GM23338 (cell line): ENCODE measurements around the gene STRN3. TPM values are rescaled to one million over a fixed set of nuclear protein-coding genes. Genes with fewer than 3 reads are reported as not detected.

ENCODE experiments used
- ATAC-seq: fragments of 200-7000 bp; cut with Tn5 transposase; 3 replicates; pipeline ENCODE4 v1.9.1; 2020
- DNase-seq: peaks from one replicate; pipeline ENCODE4 v3.0.0-alpha.2; 2015; ENCODE audit warnings: low spot score
- H2AFZ ChIP-seq: fragments of 200-600 bp; sonication (generic); 2 replicates; pipeline ENCODE4 v1.8.0; 2016; ENCODE audit warnings: antibody characterized with exemption, mild to moderate bottlenecking, moderate library complexity
- H3F3A ChIP-seq: fragments of 200-600 bp; sonication (generic); replicated peaks from 2 replicates; pipeline ENCODE4 v1.8.0; 2017; ENCODE audit warnings: antibody characterized with exemption, mixed run types, low read depth
- H3K27ac ChIP-seq: fragments of 200-600 bp; sonication (generic); 2 replicates; pipeline ENCODE4 v1.6.1; 2016; ENCODE audit warnings: low read depth
- H3K27me3 ChIP-seq: fragments of 200-600 bp; sonication (generic); 2 replicates; pipeline ENCODE4 v1.8.0; 2016; ENCODE audit warnings: mild to moderate bottlenecking, mixed run types, moderate library complexity; ENCODE audit not compliant: insufficient read depth
- H3K36me3 ChIP-seq: fragments of 200-600 bp; sonication (generic); 2 replicates; pipeline ENCODE4 v1.8.0; 2016; ENCODE audit warnings: mild to moderate bottlenecking; ENCODE audit not compliant: insufficient read depth
- H3K4me1 ChIP-seq: fragments of 200-600 bp; sonication (generic); 2 replicates; pipeline ENCODE4 v1.8.0; 2016; ENCODE audit warnings: mild to moderate bottlenecking, moderate library complexity; ENCODE audit not compliant: insufficient read depth
- H3K4me2 ChIP-seq: fragments of 200-600 bp; sonication (generic); 2 replicates; pipeline ENCODE4 v1.7.1; 2017; ENCODE audit warnings: mixed run types
- H3K4me3 ChIP-seq: fragments of 200-600 bp; sonication (generic); 2 replicates; pipeline ENCODE4 v1.6.1; 2016; ENCODE audit warnings: mixed run types
- H3K79me2 ChIP-seq: fragments of 200-600 bp; sonication (generic); replicated peaks from 2 replicates; pipeline ENCODE4 v1.8.0; 2017; ENCODE audit warnings: mild to moderate bottlenecking; ENCODE audit not compliant: insufficient read depth
- H3K9me2 ChIP-seq: fragments of 200-600 bp; sonication (generic); 2 replicates; pipeline ENCODE4 v1.8.0; 2017; ENCODE audit not compliant: insufficient read depth
- H4K20me1 ChIP-seq: fragments of 200-600 bp; sonication (generic); replicated peaks from 2 replicates; pipeline ENCODE4 v1.8.0; 2017; ENCODE audit warnings: mild to moderate bottlenecking; ENCODE audit not compliant: insufficient read depth
- H3K27ac Mint-ChIP-seq: 2 replicates; pipeline ENCODE4 v1.8.0; 2020; ENCODE audit warnings: inconsistent platforms, mild to moderate bottlenecking, moderate library complexity, mixed read lengths
- H3K27me3 Mint-ChIP-seq: 3 replicates; pipeline ENCODE4 v1.8.0; 2022; ENCODE audit warnings: low read depth, mild to moderate bottlenecking, moderate library complexity, mixed read lengths, inconsistent platforms; ENCODE audit not compliant: insufficient read depth, poor library complexity
- H3K36me3 Mint-ChIP-seq: 3 replicates; pipeline ENCODE4 v1.8.0; 2021; ENCODE audit warnings: low read depth, mild to moderate bottlenecking, inconsistent platforms, moderate library complexity, mixed read lengths
- H3K4me1 Mint-ChIP-seq: 3 replicates; pipeline ENCODE4 v1.8.0; 2020; ENCODE audit warnings: mild to moderate bottlenecking, inconsistent platforms, mixed read lengths
- H3K4me3 Mint-ChIP-seq: 3 replicates; pipeline ENCODE4 v1.8.0; 2021; ENCODE audit warnings: moderate library complexity, mild to moderate bottlenecking, inconsistent platforms, mixed read lengths
- H3K9me3 Mint-ChIP-seq: 3 replicates; pipeline ENCODE4 v1.8.0; 2020; ENCODE audit warnings: moderate library complexity, mild to moderate bottlenecking, inconsistent platforms, mixed read lengths
- CREB1 ChIP-seq: fragments of 250-450 bp; sonication (Bioruptor Pico); IDR thresholded peaks from 2 replicates; pipeline ENCODE4 v1.5.0; 2020; ENCODE audit warnings: low read depth, mild to moderate bottlenecking, moderate library complexity
- EZH2 ChIP-seq: fragments of 200-600 bp; sonication (generic); IDR thresholded peaks from one replicate; pipeline ENCODE4 v1.8.0; 2017; ENCODE audit warnings: antibody characterized with exemption, mild to moderate bottlenecking, low read depth; ENCODE audit not compliant: unreplicated experiment
- EZH2phosphoT487 ChIP-seq: fragments of 200-600 bp; sonication (generic); IDR thresholded peaks from one replicate; pipeline ENCODE4 v1.8.1; 2018; ENCODE audit warnings: antibody characterized with exemption; ENCODE audit not compliant: unreplicated experiment
- JUNB ChIP-seq: IDR thresholded peaks from one replicate; pipeline ENCODE4 v1.6.1; 2016; ENCODE audit warnings: antibody characterized with exemption; ENCODE audit not compliant: unreplicated experiment
- NANOG ChIP-seq: IDR thresholded peaks from 2 replicates; pipeline ENCODE4 v1.6.1; 2016; ENCODE audit warnings: antibody characterized with exemption, borderline replicate concordance
- REST ChIP-seq: IDR thresholded peaks from one replicate; pipeline ENCODE4 v1.6.1; 2018; ENCODE audit warnings: antibody characterized with exemption; ENCODE audit not compliant: unreplicated experiment
- STAT1 ChIP-seq: IDR thresholded peaks from one replicate; pipeline ENCODE4 v1.6.1; 2016; ENCODE audit warnings: antibody characterized with exemption; ENCODE audit not compliant: unreplicated experiment
- ZNF331 ChIP-seq: fragments of 250-450 bp; sonication (Bioruptor Pico); IDR thresholded peaks from 2 replicates; pipeline ENCODE4 v1.5.0; 2020; ENCODE audit warnings: low read depth, mild to moderate bottlenecking, moderate library complexity
- ZNF462 ChIP-seq: fragments of 250-450 bp; sonication (Bioruptor Pico); IDR thresholded peaks from 2 replicates; pipeline ENCODE4 v1.5.0; 2020; ENCODE audit warnings: mild to moderate bottlenecking, moderate library complexity
- polyA plus RNA-seq: library from polyadenylated mRNA; unstranded; fragments of >200 nt; fragmentation: Nextera tagmentation; extraction: Ambion mirVana; gene quantifications from 2 replicates; pipeline ENCODE4 v1.2.1, GENCODE V29; 2016
- total RNA-seq: library from RNA; depleted of rRNA; stranded (reverse); fragments of >200 nt; shearing (Covaris generic); gene quantifications from 2 replicates; pipeline ENCODE4 v1.2.3, GENCODE V29; 2014
- TF ChIP-seq, protein P1 (sequence below), 2 experiments: fragments of 200-600 bp in 1 of 2; sonication (generic) in 1 of 2; conservative IDR thresholded peaks; 2 replicates each; pipeline versions ENCODE4 v1.5.1 to v1.6.1; 2016 to 2017; ENCODE audit warnings: antibody characterized with exemption in 2 of 2, low read depth in 2 of 2, mild to moderate bottlenecking in 2 of 2, moderate library complexity in 1 of 2

Gene STRN3
- total and polyA plus RNA-seq, 2 experiments from 2014 or later: 35.0 to 40.6 TPM

DNA sequence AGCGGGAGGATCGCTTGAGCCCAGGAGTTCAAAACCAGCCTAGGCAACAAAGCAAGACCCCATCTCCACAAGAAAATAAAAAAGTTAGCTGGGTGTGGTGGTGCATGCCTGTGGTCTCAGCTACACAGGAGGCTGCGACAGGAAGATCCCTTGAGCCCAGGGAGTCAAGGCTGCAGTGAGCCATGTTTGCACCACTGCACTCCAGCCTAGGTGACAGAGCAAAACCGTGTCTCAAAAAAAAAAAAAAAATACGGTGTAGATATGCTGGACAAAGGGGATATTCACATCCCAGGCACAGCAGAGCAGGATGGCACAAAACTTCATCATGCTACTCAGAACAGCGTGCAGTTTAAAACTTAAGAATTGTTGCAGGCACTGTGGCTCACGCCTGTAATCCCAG lies 24.8 kb upstream of the STRN3 start (continued):
- TF ChIP-seq, protein P1, sequence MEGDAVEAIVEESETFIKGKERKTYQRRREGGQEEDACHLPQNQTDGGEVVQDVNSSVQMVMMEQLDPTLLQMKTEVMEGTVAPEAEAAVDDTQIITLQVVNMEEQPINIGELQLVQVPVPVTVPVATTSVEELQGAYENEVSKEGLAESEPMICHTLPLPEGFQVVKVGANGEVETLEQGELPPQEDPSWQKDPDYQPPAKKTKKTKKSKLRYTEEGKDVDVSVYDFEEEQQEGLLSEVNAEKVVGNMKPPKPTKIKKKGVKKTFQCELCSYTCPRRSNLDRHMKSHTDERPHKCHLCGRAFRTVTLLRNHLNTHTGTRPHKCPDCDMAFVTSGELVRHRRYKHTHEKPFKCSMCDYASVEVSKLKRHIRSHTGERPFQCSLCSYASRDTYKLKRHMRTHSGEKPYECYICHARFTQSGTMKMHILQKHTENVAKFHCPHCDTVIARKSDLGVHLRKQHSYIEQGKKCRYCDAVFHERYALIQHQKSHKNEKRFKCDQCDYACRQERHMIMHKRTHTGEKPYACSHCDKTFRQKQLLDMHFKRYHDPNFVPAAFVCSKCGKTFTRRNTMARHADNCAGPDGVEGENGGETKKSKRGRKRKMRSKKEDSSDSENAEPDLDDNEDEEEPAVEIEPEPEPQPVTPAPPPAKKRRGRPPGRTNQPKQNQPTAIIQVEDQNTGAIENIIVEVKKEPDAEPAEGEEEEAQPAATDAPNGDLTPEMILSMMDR (conservative IDR thresholded peaks at IDR 0.05; ENCODE audit: low read depth in 2 of 2): no peak
- TF ChIP-seq REST (no peak), EZH2phosphoT487 (no peak), JUNB (no peak), NANOG (no peak), EZH2 (no peak), ZNF331 (no peak)

DNA sequence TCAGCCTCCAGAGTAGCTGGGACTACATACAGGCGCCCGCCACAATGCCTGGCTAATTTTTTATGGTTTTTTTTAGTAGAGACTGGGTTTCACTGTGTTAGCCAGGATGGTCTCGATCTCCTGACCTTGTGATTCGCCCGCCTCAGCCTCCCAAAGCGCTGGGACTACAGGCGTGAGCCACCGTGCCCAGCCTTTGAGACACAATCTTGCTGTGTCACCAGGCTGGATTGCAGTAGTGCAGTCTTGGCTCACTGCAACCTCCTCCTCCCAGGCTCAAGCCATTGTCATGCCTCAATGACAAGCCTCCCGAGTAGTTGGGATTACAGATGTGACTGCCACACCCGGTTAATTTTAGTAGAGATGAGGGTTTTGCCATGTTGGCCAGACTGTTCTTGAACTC lies 21.3 kb upstream of the STRN3 start:
- Histone ChIP-seq H3K79me2 (peaks cover 20% of the 10 kb centered on the region), H3K4me3 (no peak overlapping the region), H3K27me3 (no peaks in the 10 kb centered on the region), H3K27ac (no peak overlapping the region), H3K4me1 (peaks cover 11% of the 10 kb centered on the region; the same call in 1 of the 2 replicates), H3F3A (no peaks in the 10 kb centered on the region), H3K4me2 (no peak overlapping the region), H2AFZ (no peak overlapping the region), H3K9me2 (no peaks in the 10 kb centered on the region), H4K20me1 (no peaks in the 10 kb centered on the region), H3K36me3 (no peaks in the 10 kb centered on the region)
- ATAC-seq (no peak), DNase-seq (no peak)
- Mint-ChIP-seq H3K4me1 (peaks cover 9% of the 10 kb centered on the region), H3K27me3 (no peaks in the 10 kb centered on the region), H3K27ac (no peak overlapping the region), H3K9me3 (no peaks in the 10 kb centered on the region), H3K36me3 (no peaks in the 10 kb centered on the region; the same call in 2 of the 3 replicates), H3K4me3 (no peak overlapping the region)
- no peak for TF ChIP-seq ZNF462 (CRISPR knock-in tag)
- no peak for TF ChIP-seq CREB1 (CRISPR knock-in tag)
- no peak for TF ChIP-seq STAT1
- no peak for TF ChIP-seq REST
- no peak for TF ChIP-seq EZH2phosphoT487
